ENCODE data around the gene EXOC3. TPM values are rescaled to one million over a fixed set of nuclear protein-coding genes. Genes with fewer than 3 reads are reported as not detected.

EXOC3 gene
- polyA plus RNA-seq, 3 donors: 33.2 to 59.7 (median 53.8) TPM

DNA sequence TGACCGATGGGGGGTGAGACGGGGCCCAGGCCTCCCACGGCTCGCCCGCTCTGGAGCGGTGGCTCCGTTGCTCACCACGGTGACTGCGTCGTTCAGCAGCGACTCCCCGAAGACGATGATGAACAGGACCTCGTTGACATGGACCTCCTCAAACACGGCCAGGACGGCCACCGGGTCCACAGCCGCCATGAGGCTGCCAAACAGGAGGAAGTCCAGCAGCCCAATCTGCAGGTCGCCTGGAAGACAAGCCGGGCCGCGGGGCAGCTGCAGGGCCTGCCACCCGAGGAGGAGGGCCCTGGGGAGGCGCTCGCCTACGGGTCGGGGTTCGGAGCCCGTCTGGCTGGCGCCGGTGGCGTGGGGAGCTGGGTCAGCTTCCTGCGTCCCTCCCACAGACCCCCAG is 45.3 kb downstream of the EXOC3 start:
- Mint-ChIP-seq H3K27ac (peak overlapping the region in 1 of 7 donors; percentile 14), H3K36me3 (no peaks in the 10 kb centered on the region), H3K4me1 (peaks cover 14% of the 10 kb centered on the region), H3K27me3 (ENCODE audit: low read depth in 3 of 3) (peaks cover 8 to 38% (median 12%) of the 10 kb centered on the region in 3 donors), H3K9me3 (peaks cover 2 to 16% (median 9%) of the 10 kb centered on the region in 7 donors), H3K4me3 (no peak overlapping the region)
- Histone ChIP-seq H3K27ac (ENCODE audit: low read depth in 1 of 2, low read length in 2 of 2) (no peak overlapping the region), H4K20me1 (ENCODE audit: insufficient read depth, low read length) (no peaks in the 10 kb centered on the region), H3K4me2 (replicated peaks; ENCODE audit: extremely low read depth, low read length, poor library complexity, severe bottlenecking) (no peak overlapping the region), H3K79me2 (ENCODE audit: insufficient read depth, low read length) (no peaks in the 10 kb centered on the region), H3K36me3 (replicated peaks in 1 of 2; ENCODE audit: control insufficient read depth in 1 of 2, insufficient read depth in 2 of 2, low read length in 2 of 2) (no peaks in the 10 kb centered on the region), H3K4me3 (replicated peaks in 1 of 3; ENCODE audit: low read depth in 2 of 3, low read length in 3 of 3) (no peak overlapping the region), H3K27me3 (ENCODE audit: control insufficient read depth in 2 of 2, insufficient read depth in 2 of 2, low read length in 2 of 2) (peaks cover 3 to 21% of the 10 kb centered on the region in 2 donors), H3K9ac (ENCODE audit: insufficient read depth, low read length, poor library complexity, severe bottlenecking) (no peak overlapping the region), H3K9me3 (replicated peaks in 1 of 2; ENCODE audit: control insufficient read depth in 1 of 2, insufficient read depth in 1 of 2, low read length in 2 of 2) (no peaks in the 10 kb centered on the region), H3K4me1 (ENCODE audit: control insufficient read depth in 1 of 2, insufficient read depth in 2 of 2, low read length in 2 of 2) (peaks cover 2 to 12% of the 10 kb centered on the region in 2 donors), H2AFZ (ENCODE audit: insufficient read depth, low read depth, low read length, poor library complexity, severe bottlenecking) (no peak overlapping the region)
- TF ChIP-seq, protein P1, sequence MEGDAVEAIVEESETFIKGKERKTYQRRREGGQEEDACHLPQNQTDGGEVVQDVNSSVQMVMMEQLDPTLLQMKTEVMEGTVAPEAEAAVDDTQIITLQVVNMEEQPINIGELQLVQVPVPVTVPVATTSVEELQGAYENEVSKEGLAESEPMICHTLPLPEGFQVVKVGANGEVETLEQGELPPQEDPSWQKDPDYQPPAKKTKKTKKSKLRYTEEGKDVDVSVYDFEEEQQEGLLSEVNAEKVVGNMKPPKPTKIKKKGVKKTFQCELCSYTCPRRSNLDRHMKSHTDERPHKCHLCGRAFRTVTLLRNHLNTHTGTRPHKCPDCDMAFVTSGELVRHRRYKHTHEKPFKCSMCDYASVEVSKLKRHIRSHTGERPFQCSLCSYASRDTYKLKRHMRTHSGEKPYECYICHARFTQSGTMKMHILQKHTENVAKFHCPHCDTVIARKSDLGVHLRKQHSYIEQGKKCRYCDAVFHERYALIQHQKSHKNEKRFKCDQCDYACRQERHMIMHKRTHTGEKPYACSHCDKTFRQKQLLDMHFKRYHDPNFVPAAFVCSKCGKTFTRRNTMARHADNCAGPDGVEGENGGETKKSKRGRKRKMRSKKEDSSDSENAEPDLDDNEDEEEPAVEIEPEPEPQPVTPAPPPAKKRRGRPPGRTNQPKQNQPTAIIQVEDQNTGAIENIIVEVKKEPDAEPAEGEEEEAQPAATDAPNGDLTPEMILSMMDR (IDR thresholded peaks at IDR 0.05): no peak
- 95% methylated on average over 32 of the region's 33 CpGs for WGBS (ENCODE audit: insufficient coverage)
- DNase-seq: no peak
- intact Hi-C loops (cut with micrococcal nuclease): no loop called here

GRCh38 chr5:488744-489688 is 46.0 kb downstream of the EXOC3 start:
- Mint-ChIP-seq H3K27me3 (ENCODE audit: low read depth in 3 of 3) (peaks cover 8 to 39% (median 11%) of the 10 kb centered on the region in 3 donors), H3K4me3 (peak overlapping the region in 1 of 2 donors; percentile 30), H3K27ac (peak overlapping the region in 1 of 7 donors; percentile 82), H3K36me3 (no peaks in the 10 kb centered on the region), H3K9me3 (peaks cover 2 to 16% (median 9%) of the 10 kb centered on the region in 7 donors), H3K4me1 (peaks cover 14% of the 10 kb centered on the region)
- Histone ChIP-seq H3K27ac (ENCODE audit: low read depth in 1 of 2, low read length in 2 of 2) (no peak overlapping the region), H3K36me3 (replicated peaks in 1 of 2; ENCODE audit: control insufficient read depth in 1 of 2, insufficient read depth in 2 of 2, low read length in 2 of 2) (no peaks in the 10 kb centered on the region), H4K20me1 (ENCODE audit: insufficient read depth, low read length) (no peaks in the 10 kb centered on the region), H3K4me1 (ENCODE audit: control insufficient read depth in 1 of 2, insufficient read depth in 2 of 2, low read length in 2 of 2) (peaks cover 2 to 12% of the 10 kb centered on the region in 2 donors), H3K9ac (ENCODE audit: insufficient read depth, low read length, poor library complexity, severe bottlenecking) (no peak overlapping the region), H2AFZ (ENCODE audit: insufficient read depth, low read depth, low read length, poor library complexity, severe bottlenecking) (no peak overlapping the region), H3K4me3 (replicated peaks in 1 of 3; ENCODE audit: low read depth in 2 of 3, low read length in 3 of 3) (no peak overlapping the region), H3K27me3 (ENCODE audit: control insufficient read depth in 2 of 2, insufficient read depth in 2 of 2, low read length in 2 of 2) (peaks cover 0 to 14% of the 10 kb centered on the region in 2 donors), H3K9me3 (replicated peaks in 1 of 2; ENCODE audit: control insufficient read depth in 1 of 2, insufficient read depth in 1 of 2, low read length in 2 of 2) (no peaks in the 10 kb centered on the region), H3K4me2 (replicated peaks; ENCODE audit: extremely low read depth, low read length, poor library complexity, severe bottlenecking) (no peak overlapping the region), H3K79me2 (ENCODE audit: insufficient read depth, low read length) (no peaks in the 10 kb centered on the region)
- no peak for DNase-seq
- intact Hi-C loops (cut with micrococcal nuclease): no loop called here
- TF ChIP-seq, protein P1 (IDR thresholded peaks at IDR 0.05): no peak
- 88% methylated on average over 24 of the region's 40 CpGs for whole genome bisulfite sequencing (ENCODE audit: insufficient coverage)
